K562 (cell line): ENCODE data around the gene NAA38. TPM values are rescaled to one million over a fixed set of nuclear protein-coding genes. Genes with fewer than 3 reads are reported as not detected.

Source experiments
- CSDE1 ChIP-seq, 2 experiments: fragments of 450-650 bp; IDR thresholded peaks; 2 replicates each; pipeline ENCODE4 v1.6.1; 2016; ENCODE audit warnings: mild to moderate bottlenecking in 1 of 2
- CTBP1 ChIP-seq: fragments of 450-650 bp; IDR thresholded peaks from 2 replicates; pipeline ENCODE4 v1.6.1; 2016; ENCODE audit warnings: borderline replicate concordance
- DNMT1 ChIP-seq: fragments of 450-650 bp; IDR thresholded peaks from 2 replicates; pipeline ENCODE4 v1.6.1; 2016; ENCODE audit warnings: antibody characterized with exemption, mild to moderate bottlenecking
- HDAC6 ChIP-seq: IDR thresholded peaks from 2 replicates; pipeline ENCODE4 v1.6.1; 2012; ENCODE audit warnings: low read depth, mild to moderate bottlenecking, control low read depth, inconsistent platforms, low read length, moderate library complexity
- ILF3 ChIP-seq: fragments of 450-650 bp; IDR thresholded peaks from 2 replicates; pipeline ENCODE4 v1.6.1; 2018; ENCODE audit warnings: antibody characterized with exemption, mild to moderate bottlenecking, moderate library complexity, borderline replicate concordance
- KAT8 ChIP-seq: fragments of 450-650 bp; IDR thresholded peaks from 2 replicates; pipeline ENCODE4 v1.6.1; 2016; ENCODE audit warnings: low read depth, mild to moderate bottlenecking
- MEF2A ChIP-seq: IDR thresholded peaks from 2 replicates; pipeline ENCODE4 v1.6.1; 2011; ENCODE audit warnings: low read depth, mild to moderate bottlenecking, low read length, moderate library complexity; ENCODE audit not compliant: control insufficient read depth
- NCOR1 ChIP-seq: fragments of 450-650 bp; IDR thresholded peaks from 2 replicates; pipeline ENCODE4 v1.6.1; 2016; ENCODE audit warnings: mild to moderate bottlenecking, moderate library complexity
- NFRKB ChIP-seq: fragments of 450-650 bp; IDR thresholded peaks from 2 replicates; pipeline ENCODE4 v1.6.1; 2016; ENCODE audit warnings: low read depth
- PCBP1 ChIP-seq: fragments of 200-400 bp; formaldehyde crosslinking; IDR thresholded peaks from 2 replicates; pipeline ENCODE4 v1.6.1; 2018; ENCODE audit warnings: mild to moderate bottlenecking, low read depth, low read length; ENCODE audit not compliant: poor library complexity, severe bottlenecking
- PHF8 ChIP-seq: fragments of 200-600 bp; sonication (generic); IDR thresholded peaks from 2 replicates; pipeline ENCODE4 v1.6.1; 2012; ENCODE audit warnings: mixed run types, mild to moderate bottlenecking, inconsistent platforms, low read length, moderate library complexity, borderline replicate concordance
- RBFOX2 ChIP-seq: fragments of 200-400 bp; formaldehyde crosslinking; IDR thresholded peaks from 2 replicates; pipeline ENCODE4 v1.6.1; 2017; ENCODE audit warnings: low read depth, mild to moderate bottlenecking, low read length, moderate library complexity
- RNF219 ChIP-seq: fragments of 250-450 bp; sonication (Bioruptor Pico); IDR thresholded peaks from 2 replicates; pipeline ENCODE4 v1.5.0; 2022; ENCODE audit warnings: mild to moderate bottlenecking
- SAFB ChIP-seq: fragments of 200-400 bp; formaldehyde crosslinking; IDR thresholded peaks from 2 replicates; pipeline ENCODE4 v1.6.1; 2017; ENCODE audit warnings: low read depth, low read length, borderline replicate concordance
- SAP30 ChIP-seq: fragments of 200-600 bp; sonication (generic); IDR thresholded peaks from 2 replicates; pipeline ENCODE4 v1.6.1; 2012; ENCODE audit warnings: borderline replicate concordance, low read depth, mild to moderate bottlenecking, moderate library complexity, low read length, control low read depth, inconsistent platforms; ENCODE audit not compliant: insufficient read depth, poor library complexity, severe bottlenecking
- TAF15 ChIP-seq: fragments of 200-400 bp; formaldehyde crosslinking; IDR thresholded peaks from 2 replicates; pipeline ENCODE4 v1.6.1; 2017; ENCODE audit warnings: mild to moderate bottlenecking, low read depth, low read length, moderate library complexity
- TAF9B ChIP-seq: fragments of 450-650 bp; IDR thresholded peaks from 2 replicates; pipeline ENCODE4 v1.6.1; 2018; ENCODE audit warnings: mild to moderate bottlenecking; ENCODE audit not compliant: partially characterized antibody
- TBP ChIP-seq: optimal IDR thresholded peaks from 2 replicates; pipeline ENCODE3; 2011; ENCODE audit warnings: low read depth, low read length, improper control_type of control experiment
- TRIM28 ChIP-seq: fragments of 450-650 bp; IDR thresholded peaks from 2 replicates; pipeline ENCODE4 v1.6.1; 2017
- TSC22D4 ChIP-seq: fragments of 450-650 bp; IDR thresholded peaks from 2 replicates; pipeline ENCODE4 v1.6.1; 2016; ENCODE audit warnings: missing genetic modification characterization, missing biosample characterization, control low read depth
- ZBED1 ChIP-seq: IDR thresholded peaks from 2 replicates; pipeline ENCODE4 v1.6.1; 2014
- ZNF431 ChIP-seq: sonication (generic); formaldehyde crosslinking; IDR thresholded peaks from 2 replicates; pipeline ENCODE4 v1.8.0; 2022; ENCODE audit warnings: mild to moderate bottlenecking, missing genetic modification reagents
- polyA plus RNA-seq, 8 experiments: library from polyadenylated mRNA; depleted of rRNA in 4 of 8; stranded (reverse) in 5 of 8; unstranded in 3 of 8; fragments of >200 nt; fragmentation: Nextera tagmentation in 2 of 8; fragmentation: Illumina TruSeq in 1 of 8; extraction: Ambion mirVana in 2 of 8; extraction: Trizol in 1 of 8; gene quantifications; 2 replicates each; pipeline versions ENCODE4 v1.2.1 to v1.2.3, GENCODE V29; 2011 to 2014; ENCODE audit warnings: inconsistent platforms in 1 of 8, missing spikeins in 1 of 8
- total RNA-seq, 7 experiments: library from RNA; depleted of rRNA in 6 of 7; stranded (reverse); fragments of >200 nt in 6 of 7; fragmentation: Illumina TruSeq in 2 of 7; extraction: Trizol in 2 of 7; gene quantifications; 2 replicates each; pipeline versions ENCODE4 v1.2.1 to v1.2.3, GENCODE V29; 2011 to 2021; ENCODE audit warnings: low replicate concordance in 1 of 7
- TF ChIP-seq, protein P1 (sequence below): fragments of 450-650 bp; IDR thresholded peaks from 2 replicates; pipeline ENCODE4 v1.6.1; 2016; ENCODE audit warnings: low read depth, mild to moderate bottlenecking, moderate library complexity
- TF ChIP-seq, protein P2 (sequence below): fragments of 200-800 bp; sonication (Bioruptor generic); IDR thresholded peaks from 2 replicates; pipeline ENCODE4 v1.6.1; 2017; ENCODE audit warnings: missing genetic modification characterization, missing compliant biosample characterization

Gene NAA38
- total and polyA plus RNA-seq, 9 of the 15 experiments (the other 6 are each of a cell fraction or from before 2014, with no cell fraction given) = 16.4 to 99.8 (median 57.3) TPM

DNA sequence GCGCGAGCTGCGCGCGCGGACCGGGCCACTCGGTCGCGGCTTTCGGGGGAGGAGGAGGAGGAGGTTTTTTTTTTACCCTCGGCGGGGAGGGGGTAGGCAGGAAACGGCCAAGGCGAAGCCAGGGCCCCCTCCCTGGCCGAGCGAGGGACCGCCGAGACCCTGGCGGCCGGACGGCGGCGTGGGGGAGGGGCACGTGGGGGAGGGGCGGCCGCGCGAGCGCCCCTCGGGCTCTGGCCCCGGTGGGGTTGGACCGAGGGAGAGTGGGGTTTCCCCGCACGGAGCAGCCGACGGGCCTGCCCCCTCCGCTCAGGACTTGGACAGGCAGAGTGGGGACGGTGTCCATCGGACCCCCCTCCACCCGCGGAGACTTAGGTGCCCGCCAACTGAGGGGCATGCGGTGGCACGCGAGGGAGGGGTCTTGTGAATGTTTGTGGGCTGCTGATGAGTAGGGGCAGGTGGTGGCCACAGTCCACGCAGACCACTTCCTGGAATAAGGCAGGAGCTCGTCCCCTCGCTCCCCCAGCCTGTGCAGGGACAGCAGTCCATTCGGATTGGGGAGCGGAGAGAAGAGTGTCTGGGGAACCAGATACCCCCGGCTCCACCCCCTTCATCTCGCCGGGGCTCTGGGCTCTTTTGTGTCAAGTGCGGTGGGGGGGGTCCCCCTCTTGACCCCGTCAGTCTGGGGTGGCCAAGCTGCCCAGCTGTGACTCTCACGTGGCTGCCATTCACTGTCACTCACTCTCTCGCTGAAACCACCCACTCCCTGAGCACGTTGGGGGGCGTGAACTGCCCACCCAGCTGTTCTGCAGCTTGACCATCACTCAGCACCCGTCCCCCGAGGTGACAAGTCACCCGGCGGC lies 28.2 kb upstream of the NAA38 start (continued):
- TF ChIP-seq TAF15 = no peak
- TF ChIP-seq ZBED1 = no peak
- TF ChIP-seq TSC22D4 = no peak
- peak; percentile 15 for TF ChIP-seq TBP
- TF ChIP-seq CSDE1 (IDR thresholded peaks at IDR 0.05) = no peak
- peak; percentile 82 for TF ChIP-seq RBFOX2
- no peak for TF ChIP-seq DNMT1
- no peak; the same call in 1 of the 2 replicates for TF ChIP-seq NCOR1
- TF ChIP-seq, protein P1, sequence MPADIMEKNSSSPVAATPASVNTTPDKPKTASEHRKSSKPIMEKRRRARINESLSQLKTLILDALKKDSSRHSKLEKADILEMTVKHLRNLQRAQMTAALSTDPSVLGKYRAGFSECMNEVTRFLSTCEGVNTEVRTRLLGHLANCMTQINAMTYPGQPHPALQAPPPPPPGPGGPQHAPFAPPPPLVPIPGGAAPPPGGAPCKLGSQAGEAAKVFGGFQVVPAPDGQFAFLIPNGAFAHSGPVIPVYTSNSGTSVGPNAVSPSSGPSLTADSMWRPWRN = no peak
- no peak for TF ChIP-seq ILF3
- peak; percentile 50; the same call in 1 of the 2 replicates for TF ChIP-seq PHF8
- peak; percentile 28 for TF ChIP-seq PCBP1
- TF ChIP-seq CTBP1 = 0 out of 2 replicates have a peak, but pooled peaks have one; percentile 24
- TF ChIP-seq KAT8 = no peak
- no peak for TF ChIP-seq HDAC6
- peak; percentile 79 for TF ChIP-seq SAP30
- TF ChIP-seq TRIM28 = no peak
- no peak for TF ChIP-seq MEF2A
- TF ChIP-seq, protein P2, sequence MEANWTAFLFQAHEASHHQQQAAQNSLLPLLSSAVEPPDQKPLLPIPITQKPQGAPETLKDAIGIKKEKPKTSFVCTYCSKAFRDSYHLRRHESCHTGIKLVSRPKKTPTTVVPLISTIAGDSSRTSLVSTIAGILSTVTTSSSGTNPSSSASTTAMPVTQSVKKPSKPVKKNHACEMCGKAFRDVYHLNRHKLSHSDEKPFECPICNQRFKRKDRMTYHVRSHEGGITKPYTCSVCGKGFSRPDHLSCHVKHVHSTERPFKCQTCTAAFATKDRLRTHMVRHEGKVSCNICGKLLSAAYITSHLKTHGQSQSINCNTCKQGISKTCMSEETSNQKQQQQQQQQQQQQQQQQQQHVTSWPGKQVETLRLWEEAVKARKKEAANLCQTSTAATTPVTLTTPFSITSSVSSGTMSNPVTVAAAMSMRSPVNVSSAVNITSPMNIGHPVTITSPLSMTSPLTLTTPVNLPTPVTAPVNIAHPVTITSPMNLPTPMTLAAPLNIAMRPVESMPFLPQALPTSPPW = peak; percentile 58
- TF ChIP-seq SAFB = peak; percentile 32; the same call in 1 of the 2 replicates
- peak; percentile 91 for TF ChIP-seq TAF9B
- no peak for TF ChIP-seq RNF219 (CRISPR knock-in tag)
- TF ChIP-seq ZNF431 (CRISPR knock-in tag) = no peak
- peak; percentile 49; the same call in 1 of the 2 replicates for TF ChIP-seq NFRKB
